Gastroesophageal sphincter (tissue), 4 donors: Measurements from ENCODE around the gene NEK6. TPM values are rescaled to one million over a fixed set of nuclear protein-coding genes. Genes with fewer than 3 reads are reported as not detected.

ENCODE experiments used
- ATAC-seq: fragments of 150-250 bp; one replicate; pipeline ENCODE4 v1.9.1; 2016; ENCODE audit warnings: mild to moderate bottlenecking, moderate library complexity
- H3K27ac ChIP-seq, 4 donors: fragments of 200-600 bp; sonication (generic) in 3 of 4; 1 replicate in 3 of 4; 2 replicates in 1 of 4; pipeline ENCODE4 v1.5.1; 2016 to 2019
- H3K27me3 ChIP-seq: fragments of 200-600 bp; sonication (generic); one replicate; pipeline ENCODE4 v1.5.1; 2019
- H3K36me3 ChIP-seq, 2 donors: fragments of 200-600 bp; sonication (generic); one replicate each; pipeline ENCODE4 v1.5.1; 2019; ENCODE audit warnings: control low read depth in 1 of 2
- H3K4me1 ChIP-seq, 3 donors: fragments of 200-600 bp; sonication (generic); 1 replicate in 2 of 3; 2 replicates in 1 of 3; pipeline ENCODE4 v1.5.1; 2016 to 2019; ENCODE audit warnings: control low read depth in 2 of 3
- H3K4me3 ChIP-seq, 2 donors: fragments of 200-600 bp; sonication (generic); one replicate each; pipeline ENCODE4 v1.5.1; 2019; ENCODE audit warnings: mild to moderate bottlenecking in 1 of 2, moderate library complexity in 1 of 2
- H3K9me3 ChIP-seq, 3 donors: fragments of 200-600 bp; sonication (generic); one replicate each; pipeline ENCODE4 v1.5.1; 2017 to 2019; ENCODE audit warnings: control low read depth in 2 of 3
- CTCF ChIP-seq, 4 experiments: fragments of 200-600 bp in 2 of 4; fragments of 450-650 bp in 2 of 4; sonication (generic) in 1 of 4; IDR thresholded peaks; one replicate each; pipeline ENCODE4 v1.5.1; 2017 to 2019; ENCODE audit warnings: antibody characterized with exemption in 4 of 4, mild to moderate bottlenecking in 2 of 4, moderate library complexity in 2 of 4
- EP300 ChIP-seq: sonication (generic); formaldehyde crosslinking; IDR thresholded peaks from one replicate; pipeline ENCODE4 v1.6.1; 2017; ENCODE audit warnings: antibody characterized with exemption, mild to moderate bottlenecking
- POLR2A ChIP-seq, 2 donors: fragments of 450-650 bp; IDR thresholded peaks; one replicate each; pipeline ENCODE4 v1.6.1; 2017; ENCODE audit warnings: antibody characterized with exemption in 2 of 2, mild to moderate bottlenecking in 2 of 2, moderate library complexity in 1 of 2
- POLR2AphosphoS5 ChIP-seq: sonication (generic); formaldehyde crosslinking; IDR thresholded peaks from one replicate; pipeline ENCODE4 v1.6.1; 2017; ENCODE audit warnings: antibody characterized with exemption
- WGBS, 2 donors: methylation state at CpG; one replicate each; pipeline ENCODE4 v1.1.5; 2018; ENCODE audit warnings: low coverage in 1 of 2; 5-methylcytosine and 5-hydroxymethylcytosine counted together
- total RNA-seq, 4 donors: library from RNA; depleted of rRNA; stranded (reverse); fragments of >200 nt; gene quantifications; one replicate each; pipeline ENCODE4 v1.1.0, GENCODE V29; 2016

The NEK6 gene
- total RNA-seq, 4 donors from 2014 or later: 13.2 to 31.7 (median 19.3) TPM

DNA sequence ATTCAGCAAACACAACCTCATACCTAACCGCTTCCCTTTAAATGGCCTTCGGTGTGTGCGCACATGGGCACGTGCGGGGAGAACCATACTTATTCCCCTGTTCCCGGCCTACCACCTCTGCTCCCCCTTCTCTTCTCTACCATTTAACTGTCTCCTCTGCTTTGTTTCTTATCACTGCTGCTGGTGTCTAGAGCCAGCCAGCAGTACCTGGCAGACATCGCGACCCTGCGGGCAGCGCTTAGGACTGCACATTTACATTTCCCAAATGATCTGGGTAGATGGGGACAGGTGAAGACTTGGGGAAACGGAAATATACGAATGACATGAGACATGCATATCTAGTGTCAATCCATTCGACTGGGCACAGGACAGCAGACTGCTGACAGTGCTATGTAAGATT lies 100.9 kb downstream of the NEK6 start:
- Histone ChIP-seq H3K4me3 (no peak overlapping the region), H3K27me3 (no peaks in the 10 kb centered on the region), H3K36me3 (peaks cover 0 to 53% of the 10 kb centered on the region in 2 donors), H3K27ac (no peak overlapping the region), H3K9me3 (no peaks in the 10 kb centered on the region), H3K4me1 (peaks cover 0 to 29% (median 0%) of the 10 kb centered on the region in 3 donors)
- 20 to 93% methylated on average over 1 to 9 of the region's 13 CpGs for WGBS, 2 donors
- TF ChIP-seq POLR2AphosphoS5 (no peak), EP300 (no peak), CTCF (IDR thresholded peaks at IDR 0.05) (no peak), POLR2A (IDR thresholded peaks at IDR 0.05) (no peak)
- no peak for ATAC-seq

- ATAC-seq: no peak
- 80 to 100% methylated on average over 1 to 2 of the region's 6 CpGs for WGBS, 2 donors
- TF ChIP-seq POLR2A (IDR thresholded peaks at IDR 0.05) (no peak), EP300 (no peak), POLR2AphosphoS5 (no peak), CTCF (IDR thresholded peaks at IDR 0.05) (no peak)
- Histone ChIP-seq H3K9me3 (no peaks in the 10 kb centered on the region), H3K36me3 (peaks cover 0 to 53% of the 10 kb centered on the region in 2 donors), H3K4me1 (peaks cover 0 to 23% (median 0%) of the 10 kb centered on the region in 3 donors), H3K4me3 (no peak overlapping the region), H3K27me3 (no peaks in the 10 kb centered on the region), H3K27ac (no peak overlapping the region)
Measured at GRCh38 chr9:124359426-124359825, 101.7 kb downstream of the NEK6 start.

DNA sequence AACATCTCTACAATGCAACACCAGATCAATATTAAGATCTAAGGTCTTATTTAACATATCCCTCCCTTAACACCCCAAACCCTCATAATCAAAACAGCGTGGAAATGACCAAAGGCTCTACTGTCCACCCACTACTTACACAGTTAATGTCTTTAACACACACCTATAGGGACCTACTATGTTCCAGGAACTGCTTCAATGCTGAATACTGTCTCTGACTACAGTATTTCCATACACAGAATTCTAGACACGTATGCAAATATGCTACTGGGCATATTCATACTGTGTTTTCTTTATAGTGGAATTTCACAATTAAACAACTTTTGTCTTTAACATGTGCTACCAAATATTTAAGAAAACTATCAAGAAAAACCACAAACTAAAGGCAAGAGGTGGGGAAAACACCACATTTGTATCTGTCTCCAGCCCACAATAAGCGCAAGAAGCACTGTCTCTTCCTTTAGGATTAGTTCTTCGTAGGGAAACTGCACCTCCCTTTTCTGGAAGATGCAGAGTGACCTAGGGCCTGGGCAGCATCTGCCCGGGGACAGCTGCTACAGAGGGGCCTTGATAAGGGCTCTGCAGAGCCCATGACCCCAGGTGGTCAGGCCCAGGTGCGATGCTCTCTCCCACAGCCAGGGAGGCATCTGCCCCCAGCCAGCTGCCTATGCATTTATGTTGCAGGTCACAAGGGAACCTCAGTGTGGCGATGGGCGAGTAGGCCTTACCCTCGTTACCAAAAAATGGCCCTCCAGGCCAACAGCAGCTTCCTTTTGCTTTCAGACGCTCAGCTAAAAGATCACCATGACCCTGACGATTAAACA lies 102.3 kb downstream of the NEK6 start:
- WGBS, 2 donors: 71 to 84% methylated on average over 7 to 10 of the region's 11 CpGs
- no peak for TF ChIP-seq EP300
- TF ChIP-seq CTCF (IDR thresholded peaks at IDR 0.05): no peak
- TF ChIP-seq POLR2AphosphoS5: no peak
- TF ChIP-seq POLR2A (IDR thresholded peaks at IDR 0.05): no peak
- no peaks in the 10 kb centered on the region for H3K9me3 ChIP-seq
- ATAC-seq: no peak
- no peaks in the 10 kb centered on the region for H3K27me3 ChIP-seq
- peaks cover 0 to 17% (median 0%) of the 10 kb centered on the region in 3 donors for H3K4me1 ChIP-seq
- peaks cover 0 to 46% of the 10 kb centered on the region in 2 donors for H3K36me3 ChIP-seq
- no peak overlapping the region for H3K4me3 ChIP-seq
- no peak overlapping the region for H3K27ac ChIP-seq

GRCh38 chr9:124361128-124361527 lies 103.4 kb downstream of the NEK6 start:
- no peak for ATAC-seq
- Histone ChIP-seq H3K27me3 (no peaks in the 10 kb centered on the region), H3K36me3 (peaks cover 0 to 36% of the 10 kb centered on the region in 2 donors), H3K27ac (no peak overlapping the region), H3K4me3 (no peak overlapping the region), H3K9me3 (no peaks in the 10 kb centered on the region), H3K4me1 (peaks cover 0 to 13% (median 0%) of the 10 kb centered on the region in 3 donors)
- TF ChIP-seq POLR2AphosphoS5 (no peak), POLR2A (IDR thresholded peaks at IDR 0.05) (no peak), CTCF (IDR thresholded peaks at IDR 0.05) (no peak), EP300 (no peak)
- WGBS, 2 donors: 73 to 89% methylated on average over 2 to 7 of the region's 8 CpGs
